HG02798 (cell line): ENCODE results near the gene ZNF607.
"Not testable (repeated sequence)": the region's sequence is repeated elsewhere in the genome, so short reads cannot be mapped to it uniquely, and the experiment has no call there.

ENCODE experiments used
- ATAC-seq: cut with Tn5 transposase; IDR thresholded peaks from one replicate; pipeline ENCODE4 v1.9.1; 2021; ENCODE audit warnings: mild to moderate bottlenecking; ENCODE audit not compliant: unreplicated experiment, poor library complexity

ZNF607 gene

DNA sequence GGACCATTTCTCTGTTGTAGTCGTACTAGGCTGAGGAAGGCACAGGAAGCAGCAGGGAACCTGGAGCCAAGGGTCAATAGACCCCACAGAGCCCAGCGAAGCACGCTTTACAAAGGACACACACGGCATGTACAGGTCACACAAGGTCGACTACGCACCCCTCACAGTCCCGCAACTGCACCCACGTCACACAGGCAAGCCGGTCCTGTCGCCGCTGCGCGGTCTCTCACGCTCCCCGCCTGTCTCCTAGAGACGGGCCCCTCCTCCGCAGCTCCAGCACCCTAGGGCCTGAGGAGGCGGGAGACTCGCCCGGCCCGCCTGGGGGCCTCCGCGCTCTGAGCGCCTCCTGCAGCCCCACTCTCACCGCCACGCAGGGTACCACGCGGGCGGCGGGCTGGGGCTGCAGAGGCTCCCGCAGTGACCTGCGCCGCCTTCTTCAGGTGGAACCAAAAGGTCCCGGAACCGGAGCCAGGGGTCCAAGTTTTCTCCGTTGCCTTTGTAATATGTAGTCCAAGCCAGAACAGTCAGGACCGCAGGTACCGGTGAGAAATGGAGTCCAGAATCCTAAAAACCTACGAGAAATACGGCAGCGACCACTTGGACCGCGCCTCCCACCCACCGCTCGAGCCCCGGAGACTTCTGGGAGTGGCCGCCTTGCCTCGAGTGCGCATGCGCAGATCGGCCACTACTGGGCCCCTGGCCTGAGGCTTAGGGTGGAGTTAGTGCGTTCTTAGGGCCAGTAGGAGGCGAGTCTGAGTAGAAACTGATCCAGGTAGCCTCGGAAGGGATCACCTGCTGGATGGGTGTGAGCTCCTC, at the start of gene ZNF607:
Gene ZNF607 (minus strand): TSS at position 651 of the 816 bp plus-strand sequence. CDS start 8,143 bp downstream, outside the sequence.
- ATAC-seq, result peak; percentile 96

GRCh38 chr19:37763488-37763887, 43.9 kb upstream of the ZNF607 start:
- ATAC-seq, result no peak

GRCh38 chr19:37757683-37758082, 38.1 kb upstream of the ZNF607 start:
- ATAC-seq, result not testable (repeated sequence)

- no peak for ATAC-seq
Measured at GRCh38 chr19:37738371-37738770, 18.8 kb upstream of the ZNF607 start.

GRCh38 chr19:37725181-37725580, 5.6 kb upstream of the ZNF607 start:
- ATAC-seq, result no peak

GRCh38 chr19:37719927-37720265, 335 bp upstream of the ZNF607 start:
- no peak for ATAC-seq

GRCh38 chr19:37718304-37718703, 1.3 kb downstream of the ZNF607 start:
- ATAC-seq, result no peak

- ATAC-seq, result no peak
Measured at GRCh38 chr19:37716140-37716539, 3.4 kb downstream of the ZNF607 start.

DNA sequence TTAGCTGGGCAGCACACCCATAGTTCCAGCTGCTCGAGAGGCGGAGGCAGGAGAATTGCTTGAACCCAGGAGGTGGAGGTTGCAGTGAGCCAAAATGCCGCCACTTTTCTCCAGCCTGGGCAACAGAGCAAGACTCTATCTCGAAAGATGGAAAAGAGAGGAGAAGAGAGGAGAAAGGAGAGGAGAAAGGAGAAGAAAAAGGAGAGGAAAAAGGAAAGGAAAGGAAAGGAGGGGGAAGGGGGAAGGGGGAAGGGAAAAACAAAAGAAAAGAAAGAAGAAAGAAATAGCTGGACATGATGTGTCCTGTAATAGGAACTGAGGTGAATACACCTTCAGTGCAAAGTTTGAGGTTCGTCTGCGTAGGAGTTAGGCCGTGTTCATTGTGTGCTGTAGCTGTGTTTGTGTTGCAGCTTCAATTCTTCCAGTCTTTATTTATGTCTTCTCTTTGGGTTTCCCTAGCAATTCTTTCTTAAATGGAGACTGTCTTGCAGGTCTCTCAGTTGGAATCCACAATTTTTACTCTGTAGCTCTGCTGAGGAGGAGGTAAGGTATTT, 13.4 kb downstream of the ZNF607 start:
- ATAC-seq, result no peak

DNA sequence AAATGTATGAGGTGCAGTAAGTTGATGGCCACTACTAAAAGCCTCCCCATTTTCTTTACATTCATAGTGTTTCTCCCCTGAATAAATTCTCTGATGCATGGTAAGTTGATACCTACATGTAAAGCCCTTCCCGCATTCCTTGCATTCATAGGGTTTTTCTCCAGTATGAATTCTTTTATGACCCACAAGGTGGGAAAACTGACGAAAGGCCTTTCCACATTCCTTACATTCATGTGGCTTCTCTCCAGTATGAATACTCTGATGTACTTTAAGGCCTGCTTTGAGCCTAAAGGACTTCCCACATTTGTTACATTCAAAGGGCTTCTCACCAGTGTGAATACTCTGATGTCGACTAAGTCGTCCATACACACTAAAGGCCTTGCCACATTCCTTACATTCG, 20.5 kb downstream of the ZNF607 start:
- no peak for ATAC-seq

DNA sequence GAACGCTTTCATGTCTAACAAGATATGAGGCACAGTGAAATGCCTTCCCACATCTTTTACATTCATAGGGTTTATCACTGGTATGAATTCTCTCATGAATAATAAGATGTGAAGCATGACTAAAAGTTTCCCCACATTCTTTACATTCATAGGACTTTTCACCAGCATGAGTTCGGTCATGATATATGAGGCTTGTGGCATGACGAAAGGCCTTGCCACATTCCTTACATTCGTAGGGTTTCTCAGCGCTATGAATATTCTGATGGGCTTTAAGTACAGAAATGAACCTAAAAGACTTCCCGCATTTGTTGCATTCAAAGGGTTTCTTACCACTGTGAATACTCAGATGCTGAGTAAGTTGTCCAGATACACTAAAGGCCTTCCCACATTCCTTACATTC, 21.3 kb downstream of the ZNF607 start:
- ATAC-seq, result no peak

- ATAC-seq, result no peak
Measured at GRCh38 chr19:37695144-37695899, 24.2 kb downstream of the ZNF607 start.

GRCh38 chr19:37692956-37693620, 26.5 kb downstream of the ZNF607 start:
- no peak for ATAC-seq

- no peak for ATAC-seq
Measured at GRCh38 chr19:37691881-37692504, 27.6 kb downstream of the ZNF607 start.

- ATAC-seq, result no peak
Measured at GRCh38 chr19:37683520-37683919, 36.0 kb downstream of the ZNF607 start.

DNA sequence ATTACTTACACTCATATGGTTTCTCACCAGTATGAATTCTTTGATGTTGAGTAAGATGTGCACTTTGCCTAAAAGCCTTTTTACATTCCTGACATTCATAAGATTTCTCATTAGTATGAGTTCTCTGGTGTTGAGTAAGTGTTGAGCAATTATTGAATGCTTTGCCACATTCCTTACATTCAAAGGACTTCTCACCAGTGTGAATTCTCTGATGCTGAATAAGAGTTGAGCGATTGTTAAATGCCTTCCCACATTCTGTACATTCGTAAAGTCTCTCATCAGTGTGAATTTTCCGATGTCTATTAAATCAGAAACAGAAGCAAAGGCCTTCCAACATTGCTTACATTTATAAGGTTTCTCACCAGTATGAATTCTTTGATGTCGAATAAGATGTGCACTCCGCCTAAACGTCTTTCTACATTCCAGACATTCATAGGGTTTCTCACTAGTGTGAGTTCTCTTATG, 50.1 kb downstream of the ZNF607 start:
- no peak for ATAC-seq

- ATAC-seq, result not testable (repeated sequence)
Measured at GRCh38 chr19:37657157-37657556, 62.4 kb downstream of the ZNF607 start.

DNA sequence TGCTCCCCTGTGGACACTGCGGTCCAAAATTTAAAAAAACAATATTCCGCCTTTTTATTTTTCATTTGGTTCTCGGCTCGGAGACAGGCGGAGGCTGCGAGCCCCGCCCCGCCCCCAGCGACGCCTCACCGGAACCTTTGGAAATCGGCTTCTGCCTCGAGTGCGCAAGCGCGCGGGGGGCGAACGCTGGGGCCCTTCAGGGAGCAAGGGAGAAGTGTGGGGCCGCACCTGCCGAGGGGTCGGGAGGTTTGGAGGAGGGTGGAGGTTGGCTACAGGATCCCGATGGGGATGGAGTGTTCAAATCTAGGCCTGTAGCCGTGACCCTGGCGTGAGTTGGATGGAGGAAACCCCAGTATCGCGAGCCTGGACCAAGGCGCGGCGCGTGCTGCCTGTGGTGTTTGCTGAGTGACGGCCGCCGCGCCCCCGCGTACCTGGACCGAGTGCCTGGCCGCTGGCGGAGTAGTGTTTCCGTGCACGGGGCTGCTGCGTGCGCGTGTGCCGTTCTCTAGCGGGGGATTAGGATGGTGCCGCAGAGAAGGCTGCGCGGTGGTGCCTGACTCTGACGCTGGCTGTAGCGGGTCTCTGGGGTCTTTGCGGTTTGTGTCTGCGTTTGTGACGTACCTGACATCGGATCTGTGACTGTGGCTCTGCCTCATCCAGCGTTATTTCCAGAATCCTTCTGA, 63.7 kb downstream of the ZNF607 start:
- peak; percentile 75 for ATAC-seq

GRCh38 chr19:37655301-37655688, 64.3 kb downstream of the ZNF607 start, which contains the start of gene ZFP30:
Gene ZFP30 (minus strand): TSS chr19:37655465. CDS start chr19:37647822, 7,643 bp downstream.
- ATAC-seq, result peak; percentile 86
